SHP77 (cell line): ENCODE data around the gene BHLHE23.
A peak's percentile ranks its signal among the peaks of the same experiment; 100 is the strongest.

Experiments
- DNase-seq, 2 experiments: peaks; one replicate each; lab custom pipeline; 2025; lab: John Stamatoyannopoulos, UW

The BHLHE23 gene

GRCh38 chr20:62971950-62972844 is 34.6 kb downstream of the BHLHE23 start:
- DNase-seq, result peak; percentile 90 to 92

DNA sequence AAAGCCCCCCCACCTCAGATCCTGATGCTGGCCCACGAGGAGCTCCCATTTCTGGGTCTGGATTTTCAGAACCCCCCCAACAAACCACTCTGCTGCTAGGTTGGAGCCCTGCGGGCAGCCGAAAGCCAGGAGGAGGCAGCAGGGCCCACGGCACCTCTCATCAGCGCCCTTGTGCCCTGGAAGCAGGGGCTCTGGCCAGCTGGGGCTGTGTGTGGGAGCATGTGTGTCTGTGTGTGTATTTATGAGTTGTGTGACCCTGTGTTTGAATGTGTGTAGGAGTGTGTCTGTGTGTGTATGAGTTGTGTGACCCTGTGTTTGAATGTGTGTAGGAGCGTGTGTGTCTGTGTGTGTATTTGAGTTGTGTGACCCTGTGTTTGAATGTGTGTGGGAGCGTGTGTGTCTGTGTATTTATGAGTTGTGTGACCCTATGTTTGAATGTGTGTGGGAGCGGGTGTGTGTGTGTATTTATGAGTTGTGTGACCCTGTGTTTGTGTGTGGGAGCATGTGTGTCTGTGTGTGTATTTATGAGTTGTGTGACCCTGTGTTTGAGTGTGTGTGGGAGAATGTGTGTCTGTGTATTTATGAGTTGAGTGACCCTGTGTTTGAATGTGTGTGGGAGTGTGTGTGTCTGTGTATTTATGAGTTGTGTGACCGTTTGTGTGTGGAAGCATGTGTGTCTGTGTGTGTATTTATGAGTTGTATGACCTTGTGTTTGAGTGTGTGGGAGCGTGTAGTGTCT is 35.4 kb downstream of the BHLHE23 start:
- no peak for DNase-seq

- no peak for DNase-seq
Observed at GRCh38 chr20:62970307-62971210, 36.2 kb downstream of the BHLHE23 start.

DNA sequence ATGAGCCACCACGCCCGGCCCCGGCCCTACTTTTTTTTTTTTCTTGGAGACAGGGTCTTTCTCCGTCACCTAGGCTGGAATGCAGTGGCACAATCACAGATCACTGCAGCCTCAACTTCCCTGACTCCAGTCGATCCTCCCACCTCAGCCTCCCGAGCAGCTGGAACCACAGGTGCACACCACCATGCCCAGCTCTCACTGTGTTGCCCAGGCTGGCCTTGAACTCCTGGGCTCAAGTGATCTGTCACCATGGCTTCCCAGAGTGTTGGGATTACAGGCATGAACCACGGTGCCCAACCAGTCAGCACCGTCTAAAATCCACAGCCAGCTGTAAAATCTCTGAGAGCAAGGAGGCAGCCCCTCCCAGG is 36.8 kb downstream of the BHLHE23 start:
- no peak for DNase-seq

- DNase-seq, result no peak
Observed at GRCh38 chr20:62969179-62969760, 37.5 kb downstream of the BHLHE23 start.

DNA sequence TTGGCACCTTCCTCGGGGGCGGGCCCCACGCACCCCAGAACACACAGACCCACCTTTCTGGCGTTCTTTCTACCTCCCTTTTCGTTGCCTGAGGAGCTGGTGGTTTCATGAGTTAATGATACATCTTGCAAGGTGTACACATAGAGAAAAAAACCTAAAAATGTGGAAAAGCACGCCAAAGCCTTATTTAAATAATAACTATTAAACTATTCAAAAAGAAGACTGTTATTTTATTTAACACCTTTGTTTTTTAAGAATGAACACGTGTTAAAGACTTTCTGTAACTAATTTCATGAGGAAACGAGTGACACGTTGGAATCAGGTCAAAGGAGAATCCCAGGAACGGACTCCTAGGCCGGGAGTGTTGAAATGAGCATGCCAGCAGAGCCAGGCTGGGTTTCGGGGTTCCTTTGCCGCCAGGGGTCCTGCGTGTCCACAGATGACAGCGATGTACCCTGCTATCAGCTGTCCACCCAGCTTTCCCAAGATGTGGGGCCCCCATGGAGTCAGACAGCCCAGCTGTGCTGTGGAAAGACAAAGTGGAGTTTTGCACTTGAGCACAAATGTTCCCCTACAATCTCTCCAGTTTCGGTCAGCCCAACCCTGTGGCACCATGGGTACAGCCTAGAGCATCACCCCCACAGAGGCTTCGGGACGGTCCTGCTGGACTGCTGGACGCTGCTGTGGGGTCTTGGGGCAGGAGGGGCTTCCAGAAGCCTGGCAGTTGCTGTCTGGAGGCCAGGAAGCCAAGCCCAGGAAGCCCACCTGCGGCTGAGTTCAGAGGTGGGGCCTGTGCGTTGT is 38.2 kb downstream of the BHLHE23 start:
- DNase-seq, result no peak

DNA sequence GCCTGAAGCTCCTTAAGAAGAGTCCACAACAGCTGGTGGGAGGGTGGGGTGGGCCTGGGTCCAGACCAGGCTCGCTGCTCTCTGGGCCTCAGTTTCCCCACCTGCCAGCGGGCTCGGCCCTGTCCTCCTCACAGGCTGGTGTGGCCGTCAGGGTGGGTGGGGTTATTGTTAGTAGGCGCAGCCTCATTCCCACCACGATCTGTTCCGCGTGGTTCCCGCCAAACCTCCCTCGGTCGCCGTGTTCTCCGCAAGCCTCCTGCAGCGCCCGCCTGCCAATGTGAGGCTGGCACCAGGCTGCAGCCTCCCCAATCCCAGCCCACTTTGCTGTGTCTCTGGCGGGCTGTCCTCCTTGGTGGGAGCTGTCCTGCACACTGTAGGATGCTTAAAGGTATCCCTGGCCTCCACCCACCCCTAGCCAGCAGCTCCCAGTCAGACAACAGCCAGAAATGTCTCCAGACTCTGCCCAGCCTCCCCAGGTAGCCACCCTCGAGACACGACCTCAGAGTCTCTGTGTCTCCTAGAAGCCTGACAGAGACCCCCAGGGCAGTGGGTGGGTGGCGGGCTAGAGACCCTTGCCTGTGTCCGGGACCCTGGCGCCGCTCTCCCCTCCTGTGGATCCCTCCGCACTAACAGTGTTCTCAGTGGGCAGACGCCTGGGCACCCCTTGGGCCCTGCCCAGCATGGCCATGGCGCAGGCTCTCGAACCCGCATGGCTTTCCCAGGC is 39.0 kb downstream of the BHLHE23 start:
- no peak for DNase-seq

- DNase-seq, result no peak
Observed at GRCh38 chr20:62967149-62967501, 39.6 kb downstream of the BHLHE23 start.

GRCh38 chr20:62966212-62967148 is 40.3 kb downstream of the BHLHE23 start:
- no peak for DNase-seq

DNA sequence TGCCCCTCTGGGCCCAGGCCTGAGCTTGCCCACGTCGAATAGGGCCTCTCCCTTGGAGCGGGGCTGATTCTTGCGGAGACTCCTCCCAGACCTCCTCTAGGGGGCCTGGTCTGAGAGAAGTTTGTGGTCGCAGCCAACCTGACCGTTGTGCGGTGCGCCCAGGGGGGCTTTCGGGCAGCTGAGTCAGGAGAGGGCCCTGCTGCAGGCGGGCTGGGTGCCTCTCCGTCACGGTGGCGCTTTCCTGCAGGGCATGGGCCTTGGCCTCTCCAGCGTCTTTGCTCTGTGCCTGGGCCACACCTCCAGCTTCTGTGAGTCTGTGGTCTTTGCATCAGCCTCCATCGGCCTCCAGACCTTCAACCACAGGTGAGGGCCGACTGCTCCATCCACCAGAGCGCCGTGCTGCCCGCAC is 41.4 kb downstream of the BHLHE23 start:
- DNase-seq, result no peak

DNA sequence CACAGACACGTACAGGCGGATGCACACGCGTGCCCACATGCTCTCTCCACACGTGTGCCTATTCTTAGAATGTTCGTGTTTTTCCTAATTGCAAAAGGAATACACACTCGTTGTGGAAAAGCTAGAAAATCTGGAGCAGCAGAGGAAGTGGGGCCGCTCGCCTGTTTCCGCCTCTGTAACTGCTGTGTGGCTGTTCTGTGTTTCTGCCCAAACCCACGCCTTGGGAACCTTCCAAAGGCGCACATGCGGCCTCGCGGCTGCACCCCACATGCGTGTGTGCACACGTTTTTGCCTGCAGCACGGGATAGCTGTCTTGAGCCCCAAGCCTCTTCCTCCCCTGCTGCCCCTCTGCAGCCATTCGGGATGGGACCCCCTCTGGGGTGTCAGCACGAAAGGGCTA is 42.1 kb downstream of the BHLHE23 start:
- no peak for DNase-seq

DNA sequence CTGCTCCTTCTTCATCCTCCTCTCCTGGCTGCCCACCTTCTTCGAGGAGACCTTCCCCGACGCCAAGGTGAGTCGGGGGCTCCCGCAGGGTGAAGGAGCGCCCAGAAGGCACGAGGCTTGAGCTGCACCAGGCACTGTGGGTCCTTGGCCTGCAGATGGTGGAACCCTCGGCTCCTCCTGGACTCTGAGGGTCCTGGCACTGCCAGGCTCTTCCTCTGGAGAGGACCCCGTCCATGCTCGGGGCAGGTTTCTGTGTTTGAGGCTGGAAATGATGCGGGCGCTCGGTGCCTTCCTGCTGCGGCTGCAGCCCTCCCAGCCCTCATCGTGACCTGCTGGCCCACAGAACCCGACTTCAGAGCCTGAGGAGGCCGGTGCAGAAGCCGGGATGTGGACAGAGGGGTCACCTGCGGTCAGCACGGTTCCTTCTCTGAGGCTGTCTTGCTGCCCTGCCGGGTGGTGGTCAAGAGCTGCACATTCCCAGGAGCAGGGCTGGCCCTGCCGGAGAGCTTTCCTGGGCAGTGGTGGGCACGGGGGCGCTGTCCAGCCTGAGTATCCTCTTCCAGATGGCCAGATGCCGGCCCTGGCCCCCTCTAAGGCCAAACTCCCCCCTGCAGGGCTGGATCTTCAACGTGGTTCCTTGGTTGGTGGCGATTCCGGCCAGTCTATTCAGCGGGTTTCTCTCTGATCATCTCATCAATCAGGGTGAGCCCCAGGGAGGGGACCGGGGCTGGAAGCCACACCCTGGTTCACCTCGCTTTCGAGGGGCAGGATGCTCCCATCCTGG is 43.0 kb downstream of the BHLHE23 start:
- DNase-seq, result no peak

DNA sequence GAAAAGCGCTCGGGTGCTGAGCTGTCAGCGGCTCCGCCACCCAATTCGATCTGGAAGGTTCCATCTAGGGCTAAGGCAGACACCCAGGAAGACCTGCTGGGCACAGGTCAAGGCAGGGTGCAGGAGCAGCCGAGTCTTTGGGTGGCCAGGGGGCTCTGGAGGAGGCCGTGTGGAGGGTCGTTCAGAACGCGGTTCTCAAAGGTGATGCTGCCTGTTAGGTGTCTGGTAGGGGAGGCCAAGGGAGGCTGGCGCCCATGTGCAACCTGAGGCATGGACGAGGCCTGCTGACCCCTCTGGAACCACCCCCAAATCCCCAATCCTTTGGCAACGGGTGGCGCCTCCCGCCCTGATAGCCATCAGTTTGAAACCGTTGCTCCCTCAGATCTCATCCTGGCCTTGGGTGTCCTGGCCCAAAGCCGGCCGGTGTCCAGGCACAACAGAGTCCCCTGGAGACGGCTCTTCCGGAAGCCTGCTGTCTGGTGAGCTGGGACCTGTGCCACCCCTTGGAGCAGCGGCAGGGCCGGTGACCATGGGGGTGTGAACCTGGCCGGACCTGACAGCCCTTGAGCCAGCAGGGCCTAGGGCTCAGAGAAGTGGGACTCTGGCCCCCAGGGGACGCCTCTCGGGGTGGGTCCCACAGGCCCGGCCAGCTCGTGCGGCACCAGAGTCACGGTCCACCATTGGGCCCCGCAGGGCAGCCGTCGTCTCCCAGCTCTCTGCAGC is 43.7 kb downstream of the BHLHE23 start:
- no peak for DNase-seq

DNA sequence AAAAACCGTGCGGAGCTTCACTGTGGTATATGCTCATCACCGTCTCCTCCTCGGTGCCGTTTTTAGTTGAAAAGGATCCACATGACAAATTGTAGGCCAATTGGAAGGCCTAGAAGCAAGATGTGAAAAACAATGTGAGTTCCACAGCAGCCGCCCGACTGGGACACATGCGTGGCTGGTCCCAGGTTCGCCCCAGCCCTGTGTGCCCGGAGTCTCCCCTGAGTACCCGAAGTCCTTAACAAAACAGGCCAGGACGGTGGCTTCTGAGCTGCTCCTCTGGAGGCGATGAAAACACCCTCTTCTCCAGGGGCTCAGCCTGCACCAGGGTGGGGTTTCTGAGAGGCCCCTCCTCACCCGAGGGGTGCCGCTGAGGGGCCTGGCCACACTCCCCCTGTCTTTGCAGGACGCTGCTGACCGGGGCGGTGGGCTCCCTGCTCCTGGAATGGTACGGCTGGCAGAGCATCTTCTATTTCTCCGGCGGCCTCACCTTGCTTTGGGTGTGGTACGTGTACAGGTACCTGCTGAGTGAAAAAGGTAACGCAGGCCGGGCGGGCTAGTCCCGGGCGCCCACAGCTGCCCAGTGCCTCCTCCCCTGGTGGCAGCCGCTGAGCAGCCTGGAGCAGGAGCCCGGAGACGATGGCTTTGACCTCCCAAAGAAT is 44.4 kb downstream of the BHLHE23 start:
- no peak for DNase-seq

DNA sequence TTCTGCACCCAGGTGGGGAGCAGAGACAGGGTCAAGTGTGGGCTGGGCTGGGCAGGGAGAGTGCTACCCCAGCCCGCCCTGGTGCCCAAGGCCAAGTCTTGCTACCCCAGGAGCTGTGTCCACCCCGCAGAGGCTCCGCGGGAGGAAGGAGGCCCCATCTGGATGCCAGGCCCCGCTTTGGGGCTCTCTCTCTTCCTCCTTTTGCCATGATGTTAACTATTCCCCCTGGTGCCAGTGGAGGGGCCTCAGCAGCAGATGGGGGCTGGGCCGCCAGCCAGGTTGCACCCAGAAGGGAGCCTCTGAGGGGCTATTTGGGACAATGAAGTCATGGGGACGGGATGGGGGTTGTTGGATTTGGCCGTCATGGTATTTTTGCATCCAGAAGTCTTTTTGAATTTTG is 45.0 kb downstream of the BHLHE23 start:
- DNase-seq, result no peak

GRCh38 chr20:62961310-62961783 is 45.4 kb downstream of the BHLHE23 start:
- peak; percentile 84 to 93 for DNase-seq
